Osteocyte (in vitro differentiated cells): ENCODE results near the gene SH3RF3. TPM values are rescaled to one million over a fixed set of nuclear protein-coding genes. Genes with fewer than 3 reads are reported as not detected.

Experiments used
- DNase-seq: peaks from one replicate; pipeline ENCODE4 v3.0.0; 2021; ENCODE audit warnings: mixed read lengths; ENCODE audit not compliant: unreplicated experiment; ENCODE audit errors: extremely low spot score
- H3K27ac Mint-ChIP-seq: one replicate; pipeline ENCODE4 v1.8.0; 2021; ENCODE audit warnings: mild to moderate bottlenecking, mixed read lengths; ENCODE audit not compliant: unreplicated experiment
- H3K27me3 Mint-ChIP-seq: one replicate; pipeline ENCODE4 v1.8.0; 2021; ENCODE audit warnings: mixed read lengths; ENCODE audit not compliant: unreplicated experiment
- H3K36me3 Mint-ChIP-seq: one replicate; pipeline ENCODE4 v1.8.0; 2021; ENCODE audit warnings: mixed read lengths; ENCODE audit not compliant: unreplicated experiment
- H3K4me1 Mint-ChIP-seq: one replicate; pipeline ENCODE4 v1.8.0; 2021; ENCODE audit warnings: mixed read lengths; ENCODE audit not compliant: unreplicated experiment
- H3K4me3 Mint-ChIP-seq: one replicate; pipeline ENCODE4 v1.8.0; 2021; ENCODE audit warnings: mild to moderate bottlenecking, moderate library complexity, mixed read lengths; ENCODE audit not compliant: unreplicated experiment
- H3K9me3 Mint-ChIP-seq: one replicate; pipeline ENCODE4 v1.8.0; 2021; ENCODE audit warnings: mixed read lengths; ENCODE audit not compliant: unreplicated experiment
- total RNA-seq: library from RNA; stranded (reverse); gene quantifications from 2 replicates; pipeline ENCODE4 v1.2.1, GENCODE V29; 2021
- TF ChIP-seq, protein P1 (sequence below): fragments of 200-600 bp; sonication (generic); IDR thresholded peaks from 2 replicates; pipeline ENCODE4 v1.5.0; 2021; ENCODE audit warnings: antibody characterized with exemption, mild to moderate bottlenecking, moderate library complexity

The SH3RF3 gene
- total RNA-seq, 1 donor from 2014 or later: 79.4 TPM

DNA sequence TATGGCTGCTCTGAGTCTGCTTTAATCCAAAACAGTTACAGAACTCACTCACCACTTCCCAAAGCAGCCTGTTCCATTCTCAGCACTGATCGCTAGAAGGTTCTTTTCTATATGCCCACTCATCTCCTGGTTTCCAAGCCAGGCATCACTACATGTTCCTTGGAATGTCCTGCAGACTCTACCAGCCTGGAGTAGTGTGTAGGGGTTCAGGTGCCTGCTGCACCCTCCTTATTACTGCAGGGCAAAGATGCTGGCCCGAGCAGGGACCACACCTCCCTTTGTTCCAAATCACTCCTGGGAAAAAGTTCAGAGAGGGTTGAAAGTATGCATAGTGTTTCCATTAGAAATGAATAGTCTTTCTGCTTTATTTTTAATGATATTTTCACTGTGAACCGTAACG lies 196.6 kb downstream of the SH3RF3 start:
- H3K36me3 Mint-ChIP-seq: peaks cover 15% of the 10 kb centered on the region
- no peak for DNase-seq
- peak overlapping the region; percentile 93 for H3K27ac Mint-ChIP-seq
- H3K4me3 Mint-ChIP-seq: peak overlapping the region; percentile 19
- no peaks in the 10 kb centered on the region for H3K27me3 Mint-ChIP-seq
- peaks cover 97% of the 10 kb centered on the region for H3K4me1 Mint-ChIP-seq
- TF ChIP-seq, protein P1, sequence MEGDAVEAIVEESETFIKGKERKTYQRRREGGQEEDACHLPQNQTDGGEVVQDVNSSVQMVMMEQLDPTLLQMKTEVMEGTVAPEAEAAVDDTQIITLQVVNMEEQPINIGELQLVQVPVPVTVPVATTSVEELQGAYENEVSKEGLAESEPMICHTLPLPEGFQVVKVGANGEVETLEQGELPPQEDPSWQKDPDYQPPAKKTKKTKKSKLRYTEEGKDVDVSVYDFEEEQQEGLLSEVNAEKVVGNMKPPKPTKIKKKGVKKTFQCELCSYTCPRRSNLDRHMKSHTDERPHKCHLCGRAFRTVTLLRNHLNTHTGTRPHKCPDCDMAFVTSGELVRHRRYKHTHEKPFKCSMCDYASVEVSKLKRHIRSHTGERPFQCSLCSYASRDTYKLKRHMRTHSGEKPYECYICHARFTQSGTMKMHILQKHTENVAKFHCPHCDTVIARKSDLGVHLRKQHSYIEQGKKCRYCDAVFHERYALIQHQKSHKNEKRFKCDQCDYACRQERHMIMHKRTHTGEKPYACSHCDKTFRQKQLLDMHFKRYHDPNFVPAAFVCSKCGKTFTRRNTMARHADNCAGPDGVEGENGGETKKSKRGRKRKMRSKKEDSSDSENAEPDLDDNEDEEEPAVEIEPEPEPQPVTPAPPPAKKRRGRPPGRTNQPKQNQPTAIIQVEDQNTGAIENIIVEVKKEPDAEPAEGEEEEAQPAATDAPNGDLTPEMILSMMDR: no peak
- H3K9me3 Mint-ChIP-seq: no peaks in the 10 kb centered on the region

DNA sequence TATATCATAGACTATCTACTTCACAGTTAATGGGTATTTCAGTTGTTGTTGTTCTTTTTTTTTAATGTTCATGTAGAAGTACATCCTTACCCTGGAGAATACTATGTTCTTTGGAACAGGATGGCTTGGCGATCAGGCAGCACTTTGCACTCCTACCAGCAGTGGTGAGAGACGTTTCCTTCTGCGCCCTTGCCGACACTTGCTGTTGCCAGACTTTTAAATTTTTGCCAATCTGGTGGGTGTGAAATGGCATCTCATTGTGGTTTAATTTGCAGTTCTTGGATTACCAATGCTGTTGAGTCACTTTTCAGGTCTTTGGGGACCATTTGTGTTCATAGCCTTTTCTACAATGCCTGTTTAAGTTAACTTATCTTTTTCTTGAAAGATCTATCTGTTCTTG lies 197.3 kb downstream of the SH3RF3 start:
- Mint-ChIP-seq H3K4me3 (peak overlapping the region; percentile 18), H3K4me1 (peaks cover 97% of the 10 kb centered on the region), H3K9me3 (no peaks in the 10 kb centered on the region), H3K27me3 (no peaks in the 10 kb centered on the region), H3K27ac (peak overlapping the region; percentile 93), H3K36me3 (peaks cover 15% of the 10 kb centered on the region)
- TF ChIP-seq, protein P1: no peak
- no peak for DNase-seq

DNA sequence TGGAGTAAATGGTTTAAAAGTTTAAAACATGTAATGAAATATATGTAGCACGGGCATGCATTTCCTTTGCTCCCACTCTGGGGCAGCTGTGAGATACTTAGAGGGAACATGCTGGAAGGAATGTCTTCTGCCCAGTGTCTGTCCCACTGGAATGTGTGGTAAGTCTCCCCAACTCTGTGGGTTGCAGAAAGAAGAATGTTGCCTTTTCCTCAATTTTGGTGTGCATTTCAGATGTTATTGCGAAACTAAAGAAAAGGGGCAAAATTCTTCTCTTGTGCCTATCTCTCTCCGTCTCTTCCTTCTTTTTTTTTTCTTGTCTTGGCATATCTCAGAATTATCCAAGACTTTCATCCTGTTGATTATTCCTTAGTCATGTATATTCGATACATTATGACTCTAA lies 201.1 kb downstream of the SH3RF3 start:
- DNase-seq: no peak

GRCh38 chr2:109331081-109331480 lies 202.1 kb downstream of the SH3RF3 start:
- DNase-seq: no peak
- TF ChIP-seq, protein P1: no peak
- Mint-ChIP-seq H3K27ac (peak overlapping the region; percentile 98), H3K36me3 (peaks cover 15% of the 10 kb centered on the region), H3K27me3 (no peaks in the 10 kb centered on the region), H3K4me3 (peak overlapping the region; percentile 33), H3K4me1 (peaks cover 91% of the 10 kb centered on the region), H3K9me3 (no peaks in the 10 kb centered on the region)

More for the DNA sequence above, 201.1 kb downstream of the SH3RF3 start:
- Mint-ChIP-seq H3K27ac (peak overlapping the region; percentile 98), H3K4me3 (no peak overlapping the region), H3K36me3 (peaks cover 15% of the 10 kb centered on the region), H3K9me3 (no peaks in the 10 kb centered on the region), H3K27me3 (no peaks in the 10 kb centered on the region), H3K4me1 (peaks cover 91% of the 10 kb centered on the region)
- TF ChIP-seq, protein P1: no peak

- Mint-ChIP-seq H3K27me3 (no peaks in the 10 kb centered on the region), H3K36me3 (peaks cover 12% of the 10 kb centered on the region), H3K27ac (peak overlapping the region; percentile 98), H3K4me3 (peak overlapping the region; percentile 74), H3K4me1 (peaks cover 91% of the 10 kb centered on the region), H3K9me3 (no peaks in the 10 kb centered on the region)
- peak; percentile 93 for DNase-seq
- TF ChIP-seq, protein P1: no peak
These were observed 203.2 kb downstream of the SH3RF3 start for GRCh38 chr2:109331896-109332848.
